Right hindlimb (tissue), 1 donor: ENCODE data around the gene COX7B.

Experiments
- DNase-seq: peaks from one replicate; pipeline ENCODE4 v3.0.0-alpha.2; 2018

The COX7B gene

GRCh38 chrX:77945910-77946545 lies 46.8 kb downstream of the COX7B start:
- DNase-seq = no peak

DNA sequence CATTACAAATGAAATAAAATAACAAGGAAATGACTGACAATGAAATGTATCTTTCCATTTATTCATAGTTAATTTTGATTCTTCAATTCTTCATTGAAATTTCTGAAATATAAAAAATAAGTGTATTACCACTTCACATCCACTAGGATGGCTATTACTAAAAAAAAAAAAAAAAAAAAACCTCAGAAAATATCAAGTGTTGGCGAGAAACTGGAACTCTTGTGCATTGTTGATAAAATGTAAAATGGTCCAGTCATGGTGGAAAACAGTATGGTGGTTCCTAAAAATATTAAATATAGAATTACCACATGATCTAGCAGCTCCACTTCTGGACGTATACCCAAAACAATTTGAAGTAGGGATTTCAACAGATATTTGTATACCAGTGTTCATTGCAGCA lies 47.3 kb downstream of the COX7B start:
- no peak for DNase-seq

GRCh38 chrX:77949840-77950239 lies 50.6 kb downstream of the COX7B start:
- no peak for DNase-seq

GRCh38 chrX:77952173-77952572 lies 52.9 kb downstream of the COX7B start:
- DNase-seq = no peak

- DNase-seq = no peak
These were observed 54.0 kb downstream of the COX7B start for GRCh38 chrX:77953302-77953701.

DNA sequence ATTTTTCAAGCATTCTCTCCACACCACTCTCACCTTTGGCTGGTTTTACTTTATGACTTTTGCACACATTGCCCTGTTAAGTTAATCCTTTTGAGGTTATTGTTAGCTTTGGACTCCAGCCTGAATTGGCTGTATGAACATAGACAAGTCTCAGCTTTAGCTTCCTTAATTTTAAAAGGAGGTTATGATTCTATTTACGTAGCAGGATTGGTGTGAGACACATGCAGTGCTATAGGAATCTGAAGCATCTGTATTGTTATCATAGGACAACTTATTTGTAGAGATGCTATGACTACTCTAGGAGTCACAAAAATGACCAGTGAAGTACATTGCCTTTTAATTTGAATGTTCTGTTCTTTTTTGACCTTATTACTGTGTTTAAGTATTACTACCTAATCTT lies 54.4 kb downstream of the COX7B start:
- no peak for DNase-seq
